H1 (cell line): ENCODE measurements around the gene GPSM1. TPM values are rescaled to one million over a fixed set of nuclear protein-coding genes. Genes with fewer than 3 reads are reported as not detected.

ENCODE experiments used
- POLR2AphosphoS5 ChIP-seq: IDR thresholded peaks from 2 replicates; pipeline ENCODE4 v1.6.1; 2011; ENCODE audit warnings: low read depth, low read length
- SAP30 ChIP-seq: fragments of 300-600 bp; sonication (generic); IDR thresholded peaks from 2 replicates; pipeline ENCODE4 v1.7.1; 2012; ENCODE audit warnings: low read length, moderate library complexity, mild to moderate bottlenecking, inconsistent platforms; ENCODE audit not compliant: insufficient read depth, insufficient replicate concordance
- polyA plus RNA-seq, 7 experiments: library from polyadenylated mRNA; depleted of rRNA in 3 of 7; stranded (reverse) in 5 of 7; unstranded in 2 of 7; fragments of >200 nt in 5 of 7; fragments of 200-250 nt in 2 of 7; gene quantifications; 1 replicate in 5 of 7; 2 replicates in 1 of 7; 4 replicates in 1 of 7; pipeline versions ENCODE4 v1.2.1 to v1.2.3, GENCODE V29; 2011 to 2013; ENCODE audit warnings: missing spikeins in 2 of 7, mixed read lengths in 2 of 7
- total RNA-seq: library from RNA; stranded (reverse); fragmentation: NEBNext Ultra II Directional; extraction: Animal tissue kit (Norgen Biotek cat#: 25700); gene quantifications from 2 replicates; pipeline ENCODE4 v1.2.1, GENCODE V29; 2021

Gene GPSM1
- total and polyA plus RNA-seq, 2 of the 8 experiments (the other 6 are each of a cell fraction or from before 2014, with no cell fraction given), result 12.8 to 18.0 TPM

DNA sequence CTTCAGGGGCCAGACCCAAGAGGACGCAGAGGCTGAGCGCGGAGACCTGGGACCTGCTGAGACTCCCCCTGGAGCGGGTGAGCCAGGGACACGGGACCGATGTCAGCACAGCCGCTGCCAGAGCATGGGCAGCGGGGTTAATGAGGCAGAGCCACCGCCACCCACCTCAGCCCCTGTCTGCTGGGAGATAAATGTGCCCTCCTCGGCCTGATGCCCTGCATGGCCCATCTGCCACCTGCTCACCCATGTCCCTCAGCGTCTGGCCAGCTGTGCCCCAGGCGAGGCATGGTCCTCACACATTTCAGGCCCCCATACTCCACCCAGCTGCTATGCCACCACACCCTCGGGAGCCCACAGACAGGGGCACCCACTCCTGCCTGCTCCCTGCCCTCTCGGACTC lies 21.4 kb downstream of the GPSM1 start (continued):
- TF ChIP-seq SAP30, result no peak
- no peak for TF ChIP-seq POLR2AphosphoS5
